HG03175 (cell line): ENCODE data around the gene VPS37B.
A peak's percentile ranks its signal among the peaks of the same experiment; 100 is the strongest.

Experiments
- ATAC-seq: cut with Tn5 transposase; IDR thresholded peaks from one replicate; pipeline ENCODE4 v1.9.1; 2021; ENCODE audit warnings: mild to moderate bottlenecking, moderate library complexity; ENCODE audit not compliant: unreplicated experiment

Gene VPS37B

DNA sequence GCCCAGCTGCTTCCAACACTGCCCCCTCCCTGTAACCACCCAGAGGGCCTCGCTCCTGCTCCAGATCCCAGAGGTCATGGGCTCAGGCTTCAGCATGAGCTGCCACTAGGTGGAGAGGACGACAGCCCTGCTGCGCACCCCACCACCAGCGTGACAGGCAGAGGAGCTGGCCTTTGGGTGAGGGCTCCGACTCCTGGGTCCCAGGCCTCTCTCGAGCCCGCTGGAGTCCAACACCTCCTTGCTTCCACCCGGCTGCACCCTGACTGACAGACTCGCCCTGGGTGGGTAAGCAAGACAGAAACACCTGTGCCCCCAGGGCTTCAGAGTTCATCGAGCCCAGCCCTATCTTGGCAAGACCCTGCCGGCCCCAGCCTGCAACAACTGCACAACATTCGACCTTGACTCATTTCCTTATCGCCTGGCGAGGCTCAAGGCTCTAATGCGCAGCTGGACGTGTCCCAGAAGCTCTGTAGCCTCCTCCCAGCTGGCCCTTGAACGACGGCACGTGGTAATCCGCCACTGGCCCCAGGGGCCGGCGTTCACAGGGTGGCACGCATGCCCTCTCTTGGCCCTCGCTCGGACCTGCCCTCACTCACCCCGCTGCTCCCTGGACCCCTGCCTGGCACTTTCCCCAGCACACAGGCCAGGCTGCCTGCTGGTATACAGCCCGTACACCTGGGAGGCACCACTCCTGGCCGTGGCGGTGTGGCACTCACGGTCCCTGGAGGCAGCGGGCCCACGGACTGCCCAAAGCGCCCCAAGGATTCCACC is 28.0 kb downstream of the VPS37B start:
- ATAC-seq: no peak

DNA sequence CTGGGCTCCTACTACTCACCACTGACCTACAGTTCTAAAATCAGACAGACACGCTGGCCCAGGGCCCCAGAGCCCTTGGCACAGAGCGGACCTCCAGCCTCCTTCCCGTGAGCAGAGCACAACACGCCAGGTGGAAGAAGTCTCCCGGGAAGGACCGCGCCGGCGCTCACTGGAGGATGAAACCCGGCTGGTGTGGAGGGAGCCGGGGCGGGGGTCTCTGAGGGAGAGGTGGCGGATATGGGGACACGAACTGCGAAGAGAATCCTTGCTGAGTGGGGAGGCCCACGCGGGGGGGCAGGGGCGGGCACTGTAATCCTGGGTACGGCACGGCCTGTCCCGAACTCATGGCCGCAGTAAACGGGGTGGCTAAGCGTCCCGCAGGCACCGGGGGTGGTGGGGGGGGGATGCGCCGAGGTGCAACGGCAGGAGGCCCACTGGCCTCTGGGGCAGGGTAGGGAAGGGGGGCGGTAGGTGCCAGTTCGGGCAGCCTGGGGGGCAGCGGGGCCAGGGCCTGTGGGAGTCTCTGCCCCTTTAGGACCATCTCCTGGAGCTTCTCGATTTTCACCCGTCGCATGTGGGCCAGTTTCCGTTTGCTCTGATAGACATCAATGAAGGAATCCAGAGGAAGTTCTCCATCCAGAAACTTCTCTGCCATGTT is 28.8 kb downstream of the VPS37B start:
- no peak for ATAC-seq

DNA sequence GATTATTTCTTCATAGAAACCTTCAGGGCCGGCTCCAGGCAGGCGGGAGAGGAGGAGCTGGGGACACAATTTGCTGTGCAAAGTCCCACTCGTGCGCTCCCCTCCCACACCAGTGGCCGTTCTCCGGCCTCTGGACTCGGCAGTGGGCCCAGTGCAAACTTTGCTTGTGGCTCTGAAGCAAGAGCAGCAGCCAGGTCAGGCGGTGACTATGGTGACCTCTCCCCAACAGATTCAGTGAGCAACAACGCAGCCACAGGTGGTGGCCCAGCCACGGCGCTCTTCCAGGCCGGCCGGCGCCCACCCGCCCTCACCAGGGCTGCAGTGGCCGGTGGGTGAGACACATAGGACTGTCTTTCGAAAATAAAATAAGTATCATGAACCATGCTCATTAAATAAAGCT is 29.5 kb downstream of the VPS37B start:
- ATAC-seq: no peak

DNA sequence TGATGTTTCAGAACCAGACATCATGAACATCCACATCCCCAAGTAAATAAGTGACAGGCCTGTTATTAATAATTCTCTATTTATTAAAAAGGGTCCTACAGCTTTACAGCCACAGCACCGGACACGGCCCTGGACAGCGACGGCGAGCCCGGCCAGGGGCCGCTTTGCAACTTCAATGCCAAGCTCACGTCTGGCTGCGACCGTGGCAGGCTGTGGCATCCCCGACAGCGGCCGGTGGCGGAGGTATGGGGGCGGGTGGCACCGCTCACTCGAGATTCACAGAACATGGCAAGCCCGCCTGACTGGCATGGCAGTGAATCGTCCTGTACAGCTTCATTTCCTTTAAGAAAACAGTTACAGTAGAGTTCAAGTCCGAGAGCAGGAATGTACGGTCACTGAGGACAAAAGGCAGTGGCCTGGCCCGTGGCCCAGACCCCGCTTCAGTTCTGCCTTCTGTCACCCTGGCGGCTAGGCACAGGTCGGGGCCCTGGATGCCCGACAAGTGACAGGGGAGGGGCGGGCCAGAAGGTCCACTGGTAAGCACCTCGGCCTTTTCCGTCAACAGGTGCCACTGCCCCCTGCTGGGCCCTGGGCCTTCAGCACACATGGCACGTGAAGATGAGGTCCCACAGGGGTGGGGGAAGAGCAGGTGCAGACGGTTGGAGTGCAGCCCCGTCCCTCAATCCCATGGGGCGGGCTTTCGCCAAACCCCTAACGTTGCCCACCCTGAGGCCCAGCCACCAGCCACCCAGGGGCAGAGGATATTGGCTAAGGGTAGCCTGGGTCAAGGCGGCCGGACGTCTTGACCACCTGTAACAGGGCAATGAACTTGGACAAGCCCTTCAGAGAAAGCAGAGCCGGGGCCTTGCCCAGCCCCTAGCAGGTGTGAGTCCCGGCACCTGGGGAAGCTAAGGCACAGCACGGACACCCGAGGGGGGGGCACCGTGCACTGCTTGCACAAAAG is 30.4 kb downstream of the VPS37B start:
- ATAC-seq: no peak

DNA sequence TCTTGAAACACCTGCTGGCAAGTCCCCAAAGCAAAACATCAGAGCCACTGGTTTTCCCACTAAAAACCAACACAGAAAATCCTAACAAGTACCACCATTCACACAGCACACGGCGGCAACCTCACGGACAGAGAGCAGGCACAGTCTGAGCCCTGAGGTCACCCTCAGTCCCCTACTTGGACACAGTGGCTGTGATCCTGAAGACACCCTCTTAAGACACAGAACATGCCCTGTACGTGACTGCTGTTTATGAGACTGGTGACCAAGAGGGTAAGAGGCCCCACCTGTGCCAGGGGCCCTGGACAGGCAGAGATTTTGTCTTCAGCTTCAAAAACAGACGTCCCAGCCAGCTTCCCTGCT is 31.1 kb downstream of the VPS37B start:
- no peak for ATAC-seq

DNA sequence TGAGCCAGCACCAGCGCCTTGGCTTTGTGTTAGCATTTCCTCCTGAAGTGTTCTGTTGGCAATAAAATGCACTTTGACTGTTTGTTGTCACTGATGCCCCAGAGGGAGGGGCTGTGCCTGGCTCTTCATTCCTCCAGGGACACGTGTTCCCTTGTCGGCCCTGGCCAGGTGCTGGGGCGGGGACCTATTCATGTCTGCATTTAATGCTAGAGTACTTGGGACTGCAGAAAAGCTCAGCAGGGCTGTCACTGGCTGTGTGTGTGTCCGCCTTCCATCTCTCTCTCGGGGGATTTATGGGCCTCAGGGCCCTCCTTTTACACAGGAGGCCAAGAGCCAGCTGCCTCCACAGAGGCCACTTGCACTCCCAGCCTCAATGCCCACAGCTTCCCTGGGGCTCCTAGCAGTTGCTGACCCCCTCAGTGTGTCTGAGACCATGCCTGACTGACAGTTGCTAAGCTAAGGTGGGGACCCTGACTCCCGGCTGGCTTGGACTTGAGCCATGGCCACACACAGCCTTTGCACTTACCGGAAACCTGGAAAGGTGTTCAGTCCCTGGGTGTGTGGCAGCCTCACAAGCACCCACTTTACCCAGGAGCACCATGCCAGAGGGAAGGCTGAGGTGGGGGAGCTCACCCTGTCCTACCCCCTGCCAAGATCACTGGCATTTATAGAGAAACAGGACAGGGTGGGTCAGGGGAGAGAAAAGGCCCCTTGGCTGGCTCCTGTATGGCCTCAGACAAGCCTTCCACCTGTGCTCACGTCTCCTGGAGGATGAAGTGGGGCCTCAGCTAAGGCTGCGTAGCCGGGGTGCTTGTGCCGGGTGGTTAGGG is 32.8 kb downstream of the VPS37B start:
- no peak for ATAC-seq

DNA sequence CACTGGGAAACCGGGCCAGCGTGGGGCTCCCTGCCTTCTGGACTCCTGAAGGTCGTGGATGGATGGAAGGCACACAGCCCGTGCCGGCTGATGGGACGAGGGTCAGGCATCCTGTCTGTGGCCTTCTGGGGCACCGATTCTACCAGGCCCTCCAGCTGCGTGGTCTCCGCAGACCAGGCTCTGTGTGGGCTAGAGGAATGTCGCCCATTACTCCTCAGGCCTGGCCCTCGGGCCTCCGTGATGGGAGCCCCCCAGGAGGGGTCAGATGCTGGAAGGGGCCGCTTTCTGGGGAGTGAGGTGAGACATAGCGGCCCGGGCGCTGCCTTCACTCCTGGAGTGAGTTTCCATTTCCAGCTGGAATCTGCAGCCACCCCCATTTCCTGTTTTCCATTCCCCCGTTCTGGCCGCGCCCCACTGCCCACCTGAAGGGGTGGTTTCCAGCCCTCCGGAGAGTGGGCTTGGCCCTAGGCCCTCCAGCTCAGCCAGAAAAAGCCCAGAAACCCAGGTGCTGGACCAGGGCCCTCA is 33.8 kb downstream of the VPS37B start:
- ATAC-seq: no peak

DNA sequence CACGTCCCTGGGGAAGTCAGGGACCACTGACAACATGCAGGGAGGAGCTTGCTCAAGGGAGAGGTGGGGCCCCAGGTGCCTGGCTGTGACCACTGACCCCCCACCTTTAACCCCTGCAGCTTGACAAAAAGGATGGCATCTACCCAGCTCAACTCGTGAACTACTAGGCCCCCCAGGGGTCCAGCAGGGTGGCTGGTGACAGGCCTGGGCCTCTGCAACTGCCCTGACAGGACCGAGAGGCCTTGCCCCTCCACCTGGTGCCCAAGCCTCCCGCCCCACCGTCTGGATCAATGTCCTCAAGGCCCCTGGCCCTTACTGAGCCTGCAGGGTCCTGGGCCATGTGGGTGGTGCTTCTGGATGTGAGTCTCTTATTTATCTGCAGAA is 34.3 kb downstream of the VPS37B start:
- no peak for ATAC-seq

DNA sequence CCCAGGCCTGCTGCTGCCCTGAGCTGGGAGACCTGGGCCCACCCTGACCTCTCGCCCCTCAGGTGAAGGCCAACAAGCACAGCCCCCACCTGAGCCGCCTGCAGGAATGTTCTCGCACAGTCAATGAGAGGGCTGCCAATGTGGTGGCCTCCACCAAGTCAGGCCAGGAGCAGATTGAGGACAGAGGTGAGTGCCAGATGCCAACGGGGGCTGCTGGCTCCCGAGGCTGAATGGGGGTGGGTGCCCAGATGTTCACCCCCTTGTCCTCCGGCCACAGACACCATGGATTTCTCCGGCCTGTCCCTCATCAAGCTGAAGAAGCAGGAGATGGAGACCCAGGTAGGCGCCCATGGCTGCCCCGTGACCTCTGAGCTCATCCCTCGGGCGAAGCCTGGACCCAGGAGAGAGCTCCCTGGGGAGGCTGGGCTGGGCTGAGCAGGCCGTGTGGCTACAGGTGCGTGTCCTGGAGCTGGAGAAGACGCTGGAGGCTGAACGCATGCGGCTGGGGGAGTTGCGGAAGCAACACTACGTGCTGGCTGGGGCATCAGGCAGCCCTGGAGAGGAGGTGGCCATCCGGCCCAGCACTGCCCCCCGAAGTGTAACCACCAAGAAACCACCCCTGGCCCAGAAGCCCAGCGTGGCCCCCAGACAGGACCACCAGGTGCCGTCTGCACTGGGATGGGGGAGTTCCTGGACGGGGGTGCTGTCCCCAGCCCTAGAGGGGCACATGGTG is 34.9 kb downstream of the VPS37B start:
- no peak for ATAC-seq

DNA sequence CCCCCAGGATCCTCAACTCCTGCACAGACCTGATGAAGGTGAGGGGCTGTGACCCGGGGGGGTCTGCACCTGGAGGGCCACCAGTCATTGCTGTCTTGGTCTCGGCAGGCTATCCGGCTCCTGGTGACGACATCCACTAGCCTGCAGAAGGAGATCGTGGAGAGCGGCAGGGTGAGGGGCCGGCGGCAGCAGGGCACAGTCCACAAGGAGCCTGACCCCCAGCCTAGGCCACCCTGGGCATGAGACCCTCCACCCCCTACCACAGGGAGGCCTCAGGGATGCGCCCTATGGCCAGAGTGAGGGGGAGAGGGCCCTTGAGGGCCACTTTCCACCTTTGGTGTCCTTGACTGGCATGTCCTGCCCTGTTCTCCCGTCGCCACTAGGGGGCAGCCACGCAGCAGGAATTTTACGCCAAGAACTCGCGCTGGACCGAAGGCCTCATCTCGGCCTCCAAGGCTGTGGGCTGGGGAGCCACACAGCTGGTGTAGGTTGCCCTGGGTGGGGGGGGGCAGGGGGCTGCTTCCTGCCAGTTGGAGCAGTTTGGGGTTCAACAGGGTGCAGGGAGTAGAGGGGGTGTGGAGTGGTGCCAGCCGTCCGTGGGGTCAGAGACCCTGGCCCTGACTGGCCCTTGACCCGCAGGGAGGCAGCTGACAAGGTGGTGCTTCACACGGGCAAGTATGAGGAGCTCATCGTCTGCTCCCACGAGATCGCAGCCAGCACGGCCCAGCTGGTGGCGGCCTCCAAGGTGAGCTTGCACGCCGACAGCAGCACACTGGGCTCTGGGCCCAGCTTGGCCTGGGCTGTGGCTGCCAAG is 35.7 kb downstream of the VPS37B start:
- peak; percentile 60 for ATAC-seq

DNA sequence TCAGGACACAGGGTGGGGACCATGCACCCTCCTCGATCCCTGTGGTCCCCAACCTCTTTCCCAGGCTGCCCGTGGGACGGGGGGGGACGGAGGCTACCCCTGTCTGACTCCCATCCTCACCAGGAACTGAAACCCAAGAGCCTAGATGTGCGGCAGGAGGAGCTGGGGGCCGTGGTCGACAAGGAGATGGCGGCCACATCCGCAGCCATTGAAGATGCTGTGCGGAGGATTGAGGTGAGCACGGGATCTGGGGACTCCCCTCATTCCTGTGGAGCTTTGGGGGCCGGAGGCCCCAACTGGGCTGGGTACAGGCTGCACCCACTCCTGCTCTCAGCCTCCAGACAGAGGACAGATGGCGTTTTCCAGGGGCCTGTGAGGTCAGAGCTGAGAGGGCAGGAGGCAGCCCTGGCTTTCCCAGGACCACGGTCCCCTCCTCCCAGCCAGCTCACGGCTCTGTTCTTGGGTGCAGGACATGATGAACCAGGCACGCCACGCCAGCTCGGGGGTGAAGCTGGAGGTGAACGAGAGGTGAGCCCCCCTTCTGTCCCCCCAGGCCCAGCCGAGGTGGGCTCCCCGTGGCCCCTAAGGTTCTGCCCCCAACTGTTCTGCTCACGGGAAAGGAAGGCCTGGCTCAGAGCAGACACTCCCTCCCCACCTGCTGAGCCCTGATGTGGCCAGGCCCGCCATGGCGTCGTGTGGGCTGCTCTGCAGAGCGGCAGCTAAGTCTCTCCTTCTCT is 36.5 kb downstream of the VPS37B start:
- no peak for ATAC-seq

DNA sequence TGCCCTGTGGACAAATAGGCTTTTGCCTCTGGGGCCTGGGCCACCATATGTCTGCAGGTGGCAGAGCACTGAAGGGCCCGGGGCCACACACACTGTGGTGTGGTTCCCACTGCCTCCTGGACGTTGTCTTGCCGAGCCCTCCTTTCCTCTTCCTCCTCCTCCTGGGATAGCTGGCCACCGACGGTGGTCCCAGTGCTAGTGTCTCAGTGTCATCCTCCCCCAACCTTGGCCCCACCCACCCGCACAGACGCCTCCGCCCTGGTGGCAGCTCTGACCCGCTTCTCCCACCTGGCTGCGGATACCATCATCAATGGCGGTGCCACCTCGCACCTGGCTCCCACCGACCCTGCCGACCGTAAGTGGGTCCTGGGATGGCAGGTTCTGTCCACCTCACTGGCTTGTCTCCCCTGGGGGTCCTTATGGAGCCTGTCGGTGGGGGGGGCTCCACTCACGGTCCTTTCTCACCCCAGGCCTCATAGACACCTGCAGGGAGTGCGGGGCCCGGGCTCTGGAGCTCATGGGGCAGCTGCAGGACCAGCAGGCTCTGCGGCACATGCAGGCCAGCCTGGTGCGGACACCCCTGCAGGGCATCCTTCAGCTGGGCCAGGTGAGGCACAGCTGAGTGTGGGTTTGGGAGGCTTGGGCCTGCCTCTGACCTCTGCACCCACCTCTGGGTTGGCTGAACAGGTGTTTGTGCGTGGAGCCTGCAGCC is 37.2 kb downstream of the VPS37B start:
- no peak for ATAC-seq

DNA sequence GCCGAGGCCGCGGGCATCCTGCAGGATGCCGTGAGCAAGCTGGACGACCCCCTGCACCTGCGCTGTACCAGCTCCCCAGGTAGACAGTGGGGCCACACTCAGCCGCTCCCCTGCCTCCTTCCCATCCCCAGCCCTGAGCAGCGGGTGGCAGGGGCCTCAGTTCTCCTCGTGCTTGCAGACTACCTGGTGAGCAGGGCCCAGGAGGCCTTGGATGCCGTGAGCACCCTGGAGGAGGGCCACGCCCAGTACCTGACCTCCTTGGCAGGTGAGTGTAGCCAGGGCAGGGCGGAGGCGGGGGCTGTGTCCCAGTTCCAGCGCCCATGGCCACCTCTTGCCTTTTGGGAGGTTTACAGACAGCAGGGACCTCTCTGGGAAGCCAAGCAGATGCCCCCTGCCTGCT is 37.8 kb downstream of the VPS37B start:
- no peak for ATAC-seq

DNA sequence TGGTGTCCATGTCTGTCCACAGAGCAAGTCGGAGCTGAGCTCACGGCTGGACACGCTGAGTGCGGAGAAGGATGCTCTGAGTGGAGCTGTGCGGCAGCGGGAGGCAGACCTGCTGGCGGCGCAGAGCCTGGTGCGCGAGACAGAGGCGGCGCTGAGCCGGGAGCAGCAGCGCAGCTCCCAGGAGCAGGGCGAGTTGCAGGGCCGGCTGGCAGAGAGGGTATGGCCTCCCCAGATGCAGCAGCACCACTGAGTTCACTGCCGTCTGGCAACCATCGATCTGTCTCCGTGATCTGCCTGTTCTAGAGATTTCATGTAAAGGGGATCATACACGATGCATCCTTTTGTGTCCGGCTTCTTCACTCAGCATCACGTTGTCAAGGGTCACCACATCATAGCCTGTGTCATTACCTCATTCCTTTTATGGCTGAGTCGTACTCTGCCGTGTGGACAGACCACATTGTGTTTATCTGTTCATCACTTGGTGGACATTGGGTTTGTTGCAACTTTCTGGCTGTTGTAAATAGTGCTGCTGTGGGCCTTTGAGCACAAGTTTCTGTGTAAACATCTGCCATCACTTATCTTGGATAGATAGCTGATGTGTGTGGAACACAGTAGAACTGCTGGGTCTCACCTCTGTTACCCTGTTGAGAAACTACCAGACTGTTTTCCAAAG is 38.8 kb downstream of the VPS37B start:
- no peak for ATAC-seq

DNA sequence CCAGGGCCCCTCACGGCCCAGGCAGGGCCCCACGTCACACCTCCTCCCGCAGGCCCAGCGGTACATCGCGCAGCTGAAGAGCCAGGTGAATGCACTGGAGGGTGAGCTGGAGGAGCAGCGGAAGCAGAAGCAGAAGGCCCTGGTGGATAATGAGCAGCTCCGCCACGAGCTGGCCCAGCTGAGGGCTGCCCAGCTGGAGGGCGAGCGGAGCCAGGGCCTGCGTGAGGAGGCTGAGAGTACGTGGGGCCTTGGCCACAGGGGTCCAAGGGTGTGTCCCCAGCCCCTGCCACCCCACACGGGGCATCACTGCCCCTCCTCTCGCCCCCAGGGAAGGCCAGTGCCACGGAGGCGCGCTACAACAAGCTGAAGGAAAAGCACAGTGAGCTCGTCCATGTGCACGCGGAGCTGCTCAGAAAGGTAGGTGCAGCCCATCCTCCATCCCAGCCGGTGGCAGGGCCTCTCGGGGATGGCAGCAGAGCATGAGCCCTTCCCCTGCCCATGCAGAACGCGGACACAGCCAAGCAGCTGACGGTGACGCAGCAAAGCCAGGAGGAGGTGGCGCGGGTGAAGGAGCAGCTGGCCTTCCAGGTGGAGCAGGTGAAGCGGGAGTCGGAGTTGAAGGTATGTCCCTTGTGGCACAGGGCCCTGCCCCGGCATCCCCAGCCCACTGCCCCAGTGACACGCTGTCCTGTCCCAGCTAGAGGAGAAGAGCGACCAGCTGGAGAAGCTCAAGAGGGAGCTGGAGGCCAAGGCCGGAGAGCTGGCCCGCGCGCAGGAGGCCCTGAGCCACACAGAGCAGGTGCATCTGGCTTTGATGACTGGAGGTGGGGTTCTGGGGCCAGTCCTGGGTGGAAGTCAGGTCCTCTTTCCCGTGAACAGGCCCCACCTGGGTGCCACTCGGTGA is 39.7 kb downstream of the VPS37B start:
- ATAC-seq: no peak
